ENCODE data around the gene ZNF407.

ZNF407 gene

GRCh38 chr18:74995419-74995736, 397.7 kb downstream of the ZNF407 start:
- in situ Hi-C loops (cut with HindIII; ENCODE audit: low sequenced_read_pairs) = no loop called here

- in situ Hi-C loops (cut with HindIII; ENCODE audit: low sequenced_read_pairs) = no loop called here
Measured at GRCh38 chr18:74996055-74996454, 398.4 kb downstream of the ZNF407 start.

- in situ Hi-C loops (cut with HindIII; ENCODE audit: low sequenced_read_pairs) = no loop called here
Measured at GRCh38 chr18:74996996-74997395, 399.3 kb downstream of the ZNF407 start.

- in situ Hi-C loops (cut with HindIII; ENCODE audit: low sequenced_read_pairs) = no loop called here
Measured at GRCh38 chr18:75000920-75001319, 403.2 kb downstream of the ZNF407 start.

GRCh38 chr18:75003039-75003438, 405.4 kb downstream of the ZNF407 start:
- in situ Hi-C loops (cut with HindIII; ENCODE audit: low sequenced_read_pairs) = no loop called here

- in situ Hi-C loops (cut with HindIII; ENCODE audit: low sequenced_read_pairs) = no loop called here
Measured at GRCh38 chr18:75003764-75004690, 406.4 kb downstream of the ZNF407 start.

GRCh38 chr18:75005626-75006025, 408.0 kb downstream of the ZNF407 start:
- in situ Hi-C loops (cut with HindIII; ENCODE audit: low sequenced_read_pairs) = no loop called here

- in situ Hi-C loops (cut with HindIII; ENCODE audit: low sequenced_read_pairs) = no loop called here
Measured at GRCh38 chr18:75008186-75008585, 410.5 kb downstream of the ZNF407 start.

GRCh38 chr18:75009296-75009695, 411.6 kb downstream of the ZNF407 start:
- in situ Hi-C loops (cut with HindIII; ENCODE audit: low sequenced_read_pairs) = no loop called here

- in situ Hi-C loops (cut with HindIII; ENCODE audit: low sequenced_read_pairs) = no loop called here
Measured at GRCh38 chr18:75009878-75010277, 412.2 kb downstream of the ZNF407 start.

GRCh38 chr18:75010278-75010677, 412.6 kb downstream of the ZNF407 start:
- in situ Hi-C loops (cut with HindIII; ENCODE audit: low sequenced_read_pairs) = no loop called here

- in situ Hi-C loops (cut with HindIII; ENCODE audit: low sequenced_read_pairs) = no loop called here
Measured at GRCh38 chr18:75010689-75011088, 413.0 kb downstream of the ZNF407 start.

GRCh38 chr18:75016025-75016717, 418.5 kb downstream of the ZNF407 start:
- in situ Hi-C loops (cut with HindIII; ENCODE audit: low sequenced_read_pairs) = no loop called here

GRCh38 chr18:75023473-75023872, 425.8 kb downstream of the ZNF407 start:
- in situ Hi-C loops (cut with HindIII; ENCODE audit: low sequenced_read_pairs) = no loop called here

- in situ Hi-C loops (cut with HindIII; ENCODE audit: low sequenced_read_pairs) = no loop called here
Measured at GRCh38 chr18:75024871-75025270, 427.2 kb downstream of the ZNF407 start.

- in situ Hi-C loops (cut with HindIII; ENCODE audit: low sequenced_read_pairs) = no loop called here
Measured at GRCh38 chr18:75025573-75025972, 427.9 kb downstream of the ZNF407 start.

GRCh38 chr18:75029481-75029880, 431.8 kb downstream of the ZNF407 start:
- in situ Hi-C loops (cut with HindIII; ENCODE audit: low sequenced_read_pairs) = no loop called here

GRCh38 chr18:75031717-75032317, 434.1 kb downstream of the ZNF407 start:
- in situ Hi-C loops (cut with HindIII; ENCODE audit: low sequenced_read_pairs) = no loop called here

GRCh38 chr18:75033516-75033915, 435.8 kb downstream of the ZNF407 start:
- in situ Hi-C loops (cut with HindIII; ENCODE audit: low sequenced_read_pairs) = no loop called here

GRCh38 chr18:75034937-75035336, 437.3 kb downstream of the ZNF407 start:
- in situ Hi-C loops (cut with HindIII; ENCODE audit: low sequenced_read_pairs) = no loop called here

GRCh38 chr18:75035928-75036327, 438.3 kb downstream of the ZNF407 start:
- in situ Hi-C loops (cut with HindIII; ENCODE audit: low sequenced_read_pairs) = no loop called here
